ENCODE results near the gene TPP1.

TPP1 gene

DNA sequence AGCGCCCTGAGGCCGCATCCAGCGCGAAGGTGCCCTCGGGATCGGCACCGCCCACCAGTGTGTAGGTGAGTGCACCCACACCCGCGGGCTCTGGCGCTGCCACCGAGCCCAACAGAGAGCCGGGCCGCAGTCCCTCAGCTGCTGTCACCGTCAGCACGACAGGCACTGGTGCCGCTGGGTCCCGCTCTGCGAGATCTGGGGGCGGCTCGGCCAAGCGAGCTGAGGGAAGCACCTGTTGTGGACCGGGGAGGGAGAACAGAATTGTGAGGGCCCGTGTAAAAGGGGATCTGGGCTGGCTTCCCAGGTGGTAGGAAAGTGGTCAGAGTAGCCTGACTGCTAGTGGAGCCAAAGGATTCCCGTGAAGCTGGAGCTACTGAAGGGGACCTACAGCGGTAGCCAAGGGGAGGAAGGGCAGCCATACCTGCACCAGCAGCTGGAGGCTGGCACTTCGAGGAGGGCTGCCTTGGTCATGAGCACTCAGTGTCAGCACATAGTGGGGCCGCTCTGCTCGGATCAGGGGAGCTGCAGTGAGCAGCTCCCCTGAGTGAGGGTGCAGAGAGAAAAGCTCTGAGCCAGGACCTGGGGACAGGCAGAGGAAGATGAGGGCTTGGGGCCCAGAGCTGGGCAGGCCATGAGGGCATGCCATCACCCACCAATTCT is 11.5 kb upstream of the TPP1 start:
- no peak overlapping the region for H3K4me2 ChIP-seq (ENCODE audit: low read depth, low read length)
- H3K27ac ChIP-seq (ENCODE audit: low read length), result no peak overlapping the region
- TF ChIP-seq EZH2 (optimal IDR thresholded peaks at IDR 0.05; ENCODE audit: low read depth, low read length) (no peak), EZH2phosphoT487 (IDR thresholded peaks at IDR 0.05; ENCODE audit: low read length) (no peak)
- TF ChIP-seq, protein P1, sequence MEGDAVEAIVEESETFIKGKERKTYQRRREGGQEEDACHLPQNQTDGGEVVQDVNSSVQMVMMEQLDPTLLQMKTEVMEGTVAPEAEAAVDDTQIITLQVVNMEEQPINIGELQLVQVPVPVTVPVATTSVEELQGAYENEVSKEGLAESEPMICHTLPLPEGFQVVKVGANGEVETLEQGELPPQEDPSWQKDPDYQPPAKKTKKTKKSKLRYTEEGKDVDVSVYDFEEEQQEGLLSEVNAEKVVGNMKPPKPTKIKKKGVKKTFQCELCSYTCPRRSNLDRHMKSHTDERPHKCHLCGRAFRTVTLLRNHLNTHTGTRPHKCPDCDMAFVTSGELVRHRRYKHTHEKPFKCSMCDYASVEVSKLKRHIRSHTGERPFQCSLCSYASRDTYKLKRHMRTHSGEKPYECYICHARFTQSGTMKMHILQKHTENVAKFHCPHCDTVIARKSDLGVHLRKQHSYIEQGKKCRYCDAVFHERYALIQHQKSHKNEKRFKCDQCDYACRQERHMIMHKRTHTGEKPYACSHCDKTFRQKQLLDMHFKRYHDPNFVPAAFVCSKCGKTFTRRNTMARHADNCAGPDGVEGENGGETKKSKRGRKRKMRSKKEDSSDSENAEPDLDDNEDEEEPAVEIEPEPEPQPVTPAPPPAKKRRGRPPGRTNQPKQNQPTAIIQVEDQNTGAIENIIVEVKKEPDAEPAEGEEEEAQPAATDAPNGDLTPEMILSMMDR (IDR thresholded peaks at IDR 0.05; ENCODE audit: low read length), result no peak

GRCh38 chr11:6629892-6630631 is 10.8 kb upstream of the TPP1 start:
- Histone ChIP-seq H3K36me3 (replicated peaks; ENCODE audit: insufficient read depth, low read length) (no peaks in the 10 kb centered on the region), H3K4me1 (ENCODE audit: low read length) (peaks cover 6% of the 10 kb centered on the region), H3K9ac (ENCODE audit: low read length) (no peak overlapping the region), H3K27ac (ENCODE audit: low read length) (no peak overlapping the region), H3K9me2 (replicated peaks; ENCODE audit: insufficient read depth, low read length) (no peaks in the 10 kb centered on the region), H3F3A (ENCODE audit: insufficient read depth, low read length) (no peaks in the 10 kb centered on the region), H3K4me3 (ENCODE audit: low read length) (no peak overlapping the region), H2AFZ (ENCODE audit: low read length) (no peak overlapping the region), H3K9me3 (replicated peaks; ENCODE audit: insufficient read depth, low read length) (no peaks in the 10 kb centered on the region), H4K20me1 (ENCODE audit: insufficient read depth, low read length) (no peaks in the 10 kb centered on the region), H3K27me3 (replicated peaks; ENCODE audit: insufficient read depth, low read length) (no peaks in the 10 kb centered on the region), H3K4me2 (ENCODE audit: low read depth, low read length) (no peak overlapping the region), H3K79me2 (ENCODE audit: low read length) (no peaks in the 10 kb centered on the region)
- DNase-seq, result no peak
- TF ChIP-seq, protein P1 (IDR thresholded peaks at IDR 0.05; ENCODE audit: low read length), result no peak
- TF ChIP-seq EZH2 (optimal IDR thresholded peaks at IDR 0.05; ENCODE audit: low read depth, low read length) (no peak), EZH2phosphoT487 (IDR thresholded peaks at IDR 0.05; ENCODE audit: low read length) (no peak)

More for the DNA sequence above, 11.5 kb upstream of the TPP1 start:
- Histone ChIP-seq H3K4me3 (ENCODE audit: low read length) (no peak overlapping the region), H3K27me3 (replicated peaks; ENCODE audit: insufficient read depth, low read length) (no peaks in the 10 kb centered on the region), H3K9me2 (replicated peaks; ENCODE audit: insufficient read depth, low read length) (no peaks in the 10 kb centered on the region), H4K20me1 (ENCODE audit: insufficient read depth, low read length) (no peaks in the 10 kb centered on the region), H3K79me2 (ENCODE audit: low read length) (no peaks in the 10 kb centered on the region), H3K36me3 (replicated peaks; ENCODE audit: insufficient read depth, low read length) (no peaks in the 10 kb centered on the region), H3K9ac (ENCODE audit: low read length) (no peak overlapping the region), H3K4me1 (ENCODE audit: low read length) (peaks cover 6% of the 10 kb centered on the region), H2AFZ (ENCODE audit: low read length) (no peak overlapping the region), H3K9me3 (replicated peaks; ENCODE audit: insufficient read depth, low read length) (no peaks in the 10 kb centered on the region), H3F3A (ENCODE audit: insufficient read depth, low read length) (no peaks in the 10 kb centered on the region)
- no peak for DNase-seq

- H3K36me3 ChIP-seq (replicated peaks; ENCODE audit: insufficient read depth, low read length), result no peaks in the 10 kb centered on the region
Observed at GRCh38 chr11:6629573-6629891, 10.3 kb upstream of the TPP1 start.

More at GRCh38 chr11:6629573-6629891, 10.3 kb upstream of the TPP1 start:
- no peak for DNase-seq
- no peak overlapping the region for H3K4me2 ChIP-seq (ENCODE audit: low read depth, low read length)
- H3K27ac ChIP-seq (ENCODE audit: low read length), result no peak overlapping the region
- H4K20me1 ChIP-seq (ENCODE audit: insufficient read depth, low read length), result no peaks in the 10 kb centered on the region
- no peak overlapping the region for H3K9ac ChIP-seq (ENCODE audit: low read length)
- no peaks in the 10 kb centered on the region for H3K27me3 ChIP-seq (replicated peaks; ENCODE audit: insufficient read depth, low read length)
- TF ChIP-seq EZH2 (optimal IDR thresholded peaks at IDR 0.05; ENCODE audit: low read depth, low read length) (no peak), EZH2phosphoT487 (IDR thresholded peaks at IDR 0.05; ENCODE audit: low read length) (no peak)
- TF ChIP-seq, protein P1 (IDR thresholded peaks at IDR 0.05; ENCODE audit: low read length), result no peak
- no peaks in the 10 kb centered on the region for H3K9me3 ChIP-seq (replicated peaks; ENCODE audit: insufficient read depth, low read length)
- no peak overlapping the region for H3K4me3 ChIP-seq (ENCODE audit: low read length)
- H3K4me1 ChIP-seq (ENCODE audit: low read length), result peaks cover 6% of the 10 kb centered on the region
- H3K9me2 ChIP-seq (replicated peaks; ENCODE audit: insufficient read depth, low read length), result no peaks in the 10 kb centered on the region
- H3F3A ChIP-seq (ENCODE audit: insufficient read depth, low read length), result no peaks in the 10 kb centered on the region
- no peak overlapping the region for H2AFZ ChIP-seq (ENCODE audit: low read length)
- no peaks in the 10 kb centered on the region for H3K79me2 ChIP-seq (ENCODE audit: low read length)
